Stromal cell of bone marrow (primary cell): ENCODE results near the gene CTDSP2.
"Not testable (repeated sequence)": the region's sequence is repeated elsewhere in the genome, so short reads cannot be mapped to it uniquely, and the experiment has no call there.

Experiments used
- DNase-seq: peaks from one replicate; pipeline ENCODE4 v3.0.0-alpha.2; 2012; ENCODE audit warnings: low read depth

The CTDSP2 gene

DNA sequence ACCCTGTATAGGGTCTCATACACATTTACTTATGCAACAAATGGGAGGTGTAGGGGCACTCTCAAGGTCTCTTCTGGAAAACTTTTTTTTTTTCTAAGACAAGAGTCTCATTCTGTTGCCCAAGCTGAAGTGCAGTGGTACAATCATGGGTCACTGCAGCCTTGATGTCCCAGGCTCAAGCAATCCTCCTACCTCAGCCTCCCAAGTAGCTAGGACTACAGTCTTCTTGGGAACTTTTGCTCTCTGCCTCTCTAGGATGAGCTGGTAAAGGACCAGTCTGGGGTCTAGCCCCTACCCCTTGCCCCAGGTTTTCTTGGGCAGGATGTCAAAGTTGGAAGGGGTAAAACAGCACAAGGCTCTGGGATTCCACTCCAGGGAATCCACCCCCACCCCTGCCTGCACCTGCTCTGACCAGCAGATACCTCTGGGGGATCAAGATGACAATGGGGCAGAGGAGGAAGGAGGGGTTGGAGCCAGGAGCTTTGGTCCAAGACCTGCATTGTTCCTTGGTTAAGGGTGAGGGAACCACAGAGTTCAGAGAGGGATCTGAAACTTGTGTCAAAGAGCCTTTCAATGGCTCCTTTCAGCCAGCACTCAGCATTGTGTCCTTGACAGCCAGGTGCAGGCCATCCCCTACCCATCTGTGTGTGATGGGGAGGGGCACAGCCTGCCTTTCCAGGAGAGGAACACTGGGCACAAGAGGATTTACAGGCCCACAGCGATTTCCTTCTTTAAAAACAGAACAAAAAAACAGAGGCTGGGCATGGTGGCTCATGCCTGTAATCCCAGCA lies 12.2 kb downstream of the CTDSP2 start:
- no peak for DNase-seq

DNA sequence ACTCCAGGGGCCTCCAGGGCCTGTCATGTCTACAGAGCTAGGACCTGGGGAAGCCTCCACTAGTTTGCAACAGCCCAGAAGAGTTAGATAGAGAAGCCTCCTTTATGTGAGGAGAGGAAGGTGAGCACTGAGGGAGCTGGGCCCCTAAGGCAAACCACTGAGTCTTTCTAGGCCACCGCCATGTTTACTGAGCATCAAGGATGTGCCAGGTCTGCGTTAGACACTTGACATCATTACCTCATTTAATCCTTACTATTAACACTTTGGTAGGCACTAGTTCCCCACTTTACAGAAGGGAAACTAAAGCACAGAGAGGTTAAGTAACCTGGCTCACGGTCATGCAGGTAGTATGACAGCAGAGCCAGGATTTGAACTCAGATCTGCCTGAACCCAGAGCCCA lies 12.9 kb downstream of the CTDSP2 start:
- DNase-seq, result no peak

DNA sequence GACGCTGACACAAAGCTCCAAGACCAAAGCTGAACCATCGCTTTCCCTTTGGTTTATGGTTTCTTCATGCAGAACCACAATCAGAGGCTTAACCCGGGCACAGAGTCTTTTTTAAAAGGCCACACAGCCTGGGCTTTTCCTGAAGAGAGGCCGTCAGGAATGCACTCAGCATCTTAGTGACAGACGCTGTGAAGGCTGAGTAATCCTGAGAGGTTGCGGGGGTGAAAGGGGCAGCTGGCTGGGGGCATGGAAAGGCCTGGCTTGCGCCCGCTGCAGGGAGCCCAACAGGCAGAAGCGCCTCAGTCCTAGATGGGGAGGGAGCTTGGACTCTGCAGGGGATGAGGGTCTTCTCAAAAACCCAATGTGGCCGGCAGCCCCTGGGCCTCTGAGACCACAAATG lies 13.6 kb downstream of the CTDSP2 start:
- DNase-seq, result no peak

DNA sequence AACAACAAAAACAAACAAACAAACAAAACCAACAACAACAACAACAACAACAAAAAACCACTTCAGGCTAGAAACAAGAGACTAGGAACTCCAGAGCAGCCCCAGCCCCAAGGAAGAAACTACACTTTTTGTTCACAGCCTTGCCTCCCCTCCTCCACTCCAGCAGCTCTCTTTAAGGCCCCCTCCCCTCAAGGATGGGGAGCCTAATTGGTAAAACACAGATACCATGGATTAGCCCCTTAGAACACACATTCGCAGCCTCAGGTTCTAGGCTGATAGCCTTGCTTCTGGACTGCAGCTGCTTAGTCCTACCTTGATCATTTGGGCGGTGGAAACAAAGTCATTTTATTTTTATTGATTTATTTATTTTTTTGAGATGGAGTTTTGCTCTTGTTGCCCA lies 16.1 kb downstream of the CTDSP2 start:
- DNase-seq, result no peak

DNA sequence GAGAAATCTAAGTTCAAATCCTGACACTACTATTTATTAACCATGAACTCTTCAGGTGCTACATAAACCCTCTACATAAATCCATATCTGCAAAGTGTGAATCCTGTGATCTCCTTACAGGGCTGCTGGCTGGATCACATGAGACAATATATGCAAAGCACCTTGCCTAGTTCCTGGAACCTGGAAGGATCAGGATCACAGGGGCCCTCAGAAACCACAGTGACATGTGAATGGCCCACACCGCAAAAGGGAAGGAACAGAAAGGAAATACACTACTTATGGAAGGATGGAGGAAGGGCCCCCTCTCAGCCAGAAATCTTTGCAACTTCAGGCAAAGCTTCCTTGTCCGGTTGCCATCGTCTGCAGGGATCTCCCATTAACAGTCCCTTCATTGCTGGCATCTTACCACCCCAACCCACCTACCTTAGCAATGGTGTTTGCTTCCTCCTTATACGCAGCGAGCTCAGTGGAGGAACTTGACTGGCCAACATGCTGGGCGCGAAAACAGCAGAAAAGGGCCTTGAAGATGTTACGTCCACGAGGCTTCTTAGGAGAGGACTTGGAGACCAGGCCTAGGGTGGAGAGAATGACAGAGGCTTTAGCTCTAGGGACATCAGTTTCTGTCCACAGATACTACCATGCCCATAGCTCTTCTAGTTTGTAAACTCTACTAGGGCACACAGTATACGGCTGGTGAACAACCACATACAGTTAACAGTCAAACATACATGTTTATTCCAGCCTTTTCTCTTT lies 17.3 kb downstream of the CTDSP2 start:
- DNase-seq, result no peak

DNA sequence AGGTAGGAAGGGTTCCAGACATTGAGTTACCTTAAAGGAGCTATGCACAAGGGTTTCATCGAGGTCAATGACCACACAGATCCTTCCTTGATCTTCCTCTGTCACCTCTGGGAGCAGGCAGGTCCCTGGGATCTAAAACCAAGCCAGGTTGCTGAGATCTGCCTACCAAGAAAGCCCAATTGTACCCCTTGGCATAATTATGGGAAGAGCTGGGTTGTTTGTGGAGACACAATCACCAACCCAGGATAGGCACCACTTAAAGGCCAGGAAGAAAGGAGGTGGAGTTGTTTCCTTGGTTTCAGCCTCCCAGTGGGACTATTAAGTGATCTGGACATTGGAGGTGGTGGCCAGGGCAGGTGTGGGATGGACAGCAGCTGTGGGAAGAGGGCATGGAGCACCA lies 19.6 kb downstream of the CTDSP2 start:
- no peak for DNase-seq

DNA sequence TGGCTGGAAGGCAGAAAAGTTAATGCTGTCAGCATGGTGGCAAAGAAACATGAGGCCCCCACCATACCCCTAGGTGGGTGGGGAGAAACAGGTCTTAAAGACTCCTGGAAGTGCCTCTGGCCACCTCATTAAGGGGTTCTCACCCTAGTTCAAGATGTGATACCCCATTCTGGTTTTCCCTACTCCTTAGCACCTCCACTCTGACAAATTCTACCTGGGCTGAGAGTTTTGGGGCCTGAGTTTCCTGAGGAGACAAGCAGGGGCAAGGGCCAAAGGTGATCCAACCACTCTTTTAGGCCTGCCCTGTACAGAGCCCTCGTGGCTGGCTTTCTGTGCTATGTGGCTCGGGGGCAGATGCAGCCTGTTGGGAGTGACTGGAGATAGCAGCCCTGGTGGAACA lies 20.1 kb downstream of the CTDSP2 start:
- no peak for DNase-seq

DNA sequence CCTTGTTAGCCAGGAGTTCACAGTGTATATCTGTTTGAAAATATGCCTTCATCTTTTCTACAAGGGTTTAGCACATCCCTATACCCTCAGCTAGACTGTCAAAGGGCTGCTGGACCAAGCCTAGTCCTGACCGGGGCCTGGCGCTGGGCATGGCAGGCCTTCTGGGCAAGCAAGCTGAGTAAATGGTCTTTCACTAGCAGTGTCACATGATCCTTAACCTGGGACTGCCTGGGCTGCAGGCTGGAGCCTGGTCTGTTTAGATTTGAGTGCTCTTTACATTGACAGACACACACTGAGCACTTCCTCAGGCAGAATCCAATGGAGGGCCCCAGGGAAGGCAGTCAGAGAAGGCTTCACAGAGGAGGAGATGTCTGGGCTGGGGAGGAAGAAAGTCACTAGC lies 21.1 kb downstream of the CTDSP2 start:
- no peak for DNase-seq

DNA sequence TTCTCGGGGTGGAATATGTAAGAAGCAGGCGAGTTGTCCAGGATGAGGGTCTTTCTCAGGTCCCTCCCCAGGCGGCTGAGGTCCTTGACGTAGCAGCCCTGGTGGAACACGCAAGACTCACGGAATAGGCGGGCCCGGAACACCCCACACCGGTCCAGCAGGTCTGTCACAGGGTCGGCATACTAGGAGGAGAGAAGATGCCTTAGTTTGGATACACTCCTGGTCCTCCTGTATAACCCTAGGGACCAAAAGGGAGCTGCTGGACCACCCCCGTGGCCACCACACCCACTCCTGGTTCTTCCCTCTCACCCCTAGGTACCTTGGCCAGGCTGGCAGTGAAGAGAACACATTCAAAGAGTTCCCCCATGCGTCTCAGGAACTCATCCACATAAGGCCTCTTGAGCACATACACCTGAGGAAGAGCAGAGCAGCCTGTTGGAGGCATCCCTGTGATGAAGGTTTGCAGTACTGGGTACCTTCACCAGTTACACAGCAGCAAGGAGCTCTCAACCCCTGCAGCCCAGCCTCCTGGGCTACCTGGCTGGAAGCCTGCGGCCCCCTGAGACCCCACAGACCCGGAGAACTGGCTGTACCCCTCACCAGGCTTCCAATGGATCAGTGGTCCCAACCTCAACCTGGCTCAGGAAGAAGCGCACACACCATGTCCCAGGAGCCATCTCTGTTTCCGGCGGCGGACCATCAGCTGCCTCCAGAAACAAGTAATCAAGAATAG lies 22.5 kb downstream of the CTDSP2 start:
- no peak for DNase-seq

DNA sequence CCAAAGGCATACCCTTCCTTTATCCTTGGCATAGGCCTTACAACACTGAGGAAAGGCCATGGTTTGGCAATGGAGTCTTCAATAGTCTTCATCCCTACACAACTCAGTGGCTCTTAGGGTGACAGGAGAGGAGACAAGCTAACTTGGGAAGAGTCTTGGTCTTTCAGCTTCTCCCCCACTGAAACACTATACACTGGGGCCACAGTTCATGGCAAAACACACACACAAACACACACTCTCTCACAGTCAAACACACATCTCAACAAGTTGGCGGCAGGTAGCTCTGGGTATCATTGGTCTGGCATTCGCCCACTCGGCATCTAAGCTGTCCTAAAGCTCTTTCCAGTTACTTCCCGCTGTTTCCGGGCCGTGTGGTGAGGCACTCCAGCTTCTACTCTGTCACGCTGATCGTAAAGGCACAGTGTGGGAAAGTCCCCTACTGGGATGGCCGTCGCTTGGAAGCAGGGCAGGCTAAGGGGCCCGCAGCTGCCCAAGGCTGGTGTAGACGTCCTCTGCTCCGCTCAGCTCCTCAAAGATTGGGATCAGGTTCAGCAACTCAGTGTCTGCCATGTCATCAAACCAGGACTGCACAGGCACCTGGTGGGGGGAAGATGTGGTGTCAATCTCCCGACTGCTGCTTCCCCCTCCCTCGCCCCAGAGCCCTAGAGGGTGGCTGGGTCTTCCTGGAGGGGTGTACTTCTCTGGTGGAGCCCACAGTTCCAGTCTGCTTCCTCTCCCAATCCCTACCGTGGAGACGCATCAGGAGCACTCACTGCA lies 23.2 kb downstream of the CTDSP2 start:
- no peak for DNase-seq

DNA sequence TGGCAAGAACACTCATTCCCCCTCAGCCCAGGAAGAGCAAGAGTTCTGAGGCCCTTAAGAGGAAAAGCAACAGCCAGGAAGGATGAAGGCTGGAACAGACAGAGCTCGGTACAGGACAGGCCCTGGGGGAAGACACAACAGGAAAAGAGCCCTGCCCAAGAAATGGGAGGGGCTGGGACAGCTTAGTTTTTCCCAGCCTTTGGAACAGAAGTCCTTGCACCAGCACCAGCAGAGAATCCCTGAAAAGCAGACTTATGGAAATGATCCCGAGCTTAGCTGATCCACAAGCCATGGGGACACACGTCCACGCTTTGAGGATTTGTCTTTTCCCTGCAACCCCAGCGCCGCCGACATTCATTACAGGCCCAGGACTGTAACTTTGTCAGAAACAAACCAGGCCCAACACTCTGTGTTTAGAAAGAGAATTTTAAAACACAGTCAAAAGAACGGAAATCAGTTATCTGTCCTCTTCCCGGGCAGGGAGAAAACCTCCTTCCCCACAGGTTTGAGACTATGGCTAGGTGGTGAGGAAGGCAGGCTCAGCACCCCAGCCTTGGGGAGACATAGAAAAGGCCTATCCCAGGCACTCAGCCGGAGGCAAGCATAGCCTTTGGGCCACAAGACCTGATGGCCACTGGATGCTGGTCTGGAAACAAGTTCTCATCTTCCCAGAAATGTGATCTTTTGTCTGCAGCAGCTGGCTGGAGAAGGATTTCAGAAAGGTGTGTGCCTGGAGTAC lies 24.0 kb downstream of the CTDSP2 start:
- no peak for DNase-seq

DNA sequence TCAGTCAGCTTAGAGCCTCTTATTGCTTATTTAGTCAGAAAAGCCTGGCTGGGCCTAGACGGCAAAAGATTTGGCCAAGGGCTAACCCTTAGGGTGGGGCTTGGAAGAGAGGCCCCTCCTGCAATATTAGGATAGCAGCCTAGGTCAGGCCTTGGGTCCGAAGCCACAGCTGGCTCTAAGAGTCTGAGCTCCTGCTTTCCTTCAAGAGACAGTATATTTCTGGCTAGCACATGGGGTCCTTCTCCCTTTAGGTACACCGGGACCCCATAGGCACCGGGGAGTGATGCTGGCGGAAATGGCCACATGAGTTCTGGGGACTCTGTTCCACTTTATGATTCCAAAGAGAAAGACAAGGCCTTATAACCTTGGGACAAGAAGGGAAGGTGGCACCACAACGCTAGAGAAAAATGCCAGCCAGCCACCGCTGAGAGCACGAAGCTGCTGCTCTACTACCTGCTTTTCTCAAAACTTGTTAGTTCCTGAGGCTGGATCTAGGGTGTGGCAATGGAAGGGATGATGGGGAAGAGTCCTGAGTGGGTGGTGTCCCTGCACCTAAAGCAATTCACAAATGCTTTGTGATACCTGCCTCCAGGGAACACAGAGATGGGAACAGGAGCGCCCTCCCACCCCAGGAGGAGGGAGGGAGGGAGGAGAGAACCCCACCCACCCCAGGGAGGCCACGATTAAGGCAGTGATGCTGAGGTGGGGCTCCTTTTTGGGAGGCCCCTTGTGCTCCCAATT lies 24.9 kb downstream of the CTDSP2 start:
- no peak for DNase-seq

DNA sequence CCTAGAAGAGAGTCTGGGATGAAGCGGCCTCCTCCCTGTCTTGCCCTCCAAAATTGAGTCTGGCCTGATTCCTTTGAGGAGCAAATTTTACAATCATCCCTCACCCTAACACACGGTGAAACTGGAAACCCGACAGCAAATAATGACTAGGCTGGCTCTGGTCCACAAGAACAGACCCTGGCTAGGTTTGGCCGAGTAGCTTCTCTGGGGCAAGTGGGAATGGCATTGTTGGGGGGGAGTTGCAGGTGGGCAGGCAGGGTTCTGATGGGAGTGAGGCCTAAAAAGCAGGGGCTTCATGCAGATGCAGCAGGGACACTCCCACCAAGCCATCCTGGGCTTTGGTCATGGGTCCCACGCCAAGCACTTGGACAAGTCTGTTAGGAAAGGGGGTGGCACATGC lies 25.5 kb downstream of the CTDSP2 start:
- DNase-seq, result not testable (repeated sequence)

DNA sequence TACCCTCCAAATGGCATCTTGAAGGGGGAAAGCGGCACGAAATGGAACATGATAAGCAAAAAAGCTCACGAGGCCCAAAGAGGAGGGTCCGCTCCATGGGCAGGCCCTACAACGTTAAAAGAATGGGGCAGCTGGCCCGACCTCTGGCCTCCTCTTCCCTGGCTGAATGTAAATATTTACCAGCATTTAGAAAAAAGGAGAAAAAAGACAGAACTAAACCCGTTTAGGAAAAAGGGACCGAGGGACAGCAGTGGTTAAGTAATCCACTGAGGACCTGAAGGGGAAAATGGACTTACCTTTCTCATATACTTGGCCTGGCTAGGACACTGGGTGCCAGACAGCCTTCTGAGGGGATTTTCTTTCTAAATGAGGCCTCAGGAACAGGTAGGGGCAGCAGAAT lies 26.4 kb downstream of the CTDSP2 start:
- not testable (repeated sequence) for DNase-seq

DNA sequence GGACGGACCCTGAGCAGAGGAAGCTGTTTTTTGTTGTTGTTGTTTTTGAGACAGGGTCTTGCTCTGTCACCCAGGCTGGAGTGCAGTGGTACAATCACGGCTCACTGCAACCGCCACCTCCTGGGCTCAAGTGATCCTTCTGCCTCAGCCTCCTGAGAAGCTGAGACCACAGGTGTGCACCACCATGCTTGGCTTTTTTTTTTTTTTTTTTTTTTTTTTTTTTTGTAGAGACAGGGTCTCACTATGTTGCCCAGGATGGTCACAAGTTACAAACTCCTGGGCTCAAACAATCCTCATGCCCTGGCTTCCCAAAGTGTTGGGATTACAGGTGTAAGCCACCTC lies 28.6 kb downstream of the CTDSP2 start:
- DNase-seq, result not testable (repeated sequence)

DNA sequence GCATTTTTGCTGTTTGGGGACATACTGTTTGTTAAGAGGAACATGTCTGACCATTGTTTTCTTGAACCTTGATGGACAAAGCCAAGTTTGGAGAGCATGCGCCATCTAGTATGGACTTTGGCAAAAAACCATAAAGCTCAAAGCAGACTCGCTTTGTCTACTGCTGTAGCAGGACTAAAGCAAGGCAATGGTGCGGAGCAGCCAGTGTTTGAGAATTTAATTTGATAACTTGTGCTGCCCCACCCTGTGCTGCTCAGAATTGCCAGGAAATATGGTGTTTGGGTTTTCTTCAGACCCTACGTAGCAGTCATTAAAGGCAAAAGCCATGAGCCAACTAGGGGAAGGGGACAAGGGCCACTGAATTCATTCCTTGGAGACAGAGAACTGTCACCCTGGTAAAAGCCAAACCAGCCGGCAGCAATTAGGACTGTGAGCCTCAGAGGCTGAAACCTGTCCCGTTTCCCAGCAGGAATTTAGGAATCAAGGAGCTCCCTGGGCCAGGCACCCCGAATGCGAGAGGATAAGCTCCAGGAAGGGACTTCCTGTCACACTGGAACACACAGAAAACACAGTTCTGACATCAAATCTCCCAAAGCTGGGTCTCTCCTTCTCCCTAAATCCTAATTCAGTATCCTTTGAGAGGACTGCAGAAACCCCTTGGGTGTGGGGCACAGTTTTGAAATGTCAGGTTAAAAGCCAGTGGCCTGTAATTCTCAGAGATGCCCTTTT lies 29.1 kb downstream of the CTDSP2 start:
- no peak for DNase-seq

DNA sequence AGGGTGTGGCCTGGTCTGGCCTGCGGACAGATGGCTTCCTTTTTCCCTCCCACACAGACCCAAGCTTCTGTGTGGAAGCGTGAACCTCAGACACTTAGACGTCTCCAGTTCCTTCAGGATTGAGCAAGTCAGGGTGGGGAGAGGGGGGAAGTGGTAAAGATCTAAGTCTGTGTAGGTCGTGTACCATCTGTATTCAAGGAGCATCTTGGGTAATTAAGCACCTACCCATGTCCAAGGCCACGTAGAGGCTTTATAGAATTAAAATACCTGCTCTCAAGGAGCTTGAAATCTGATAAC lies 29.7 kb downstream of the CTDSP2 start:
- DNase-seq, result no peak

DNA sequence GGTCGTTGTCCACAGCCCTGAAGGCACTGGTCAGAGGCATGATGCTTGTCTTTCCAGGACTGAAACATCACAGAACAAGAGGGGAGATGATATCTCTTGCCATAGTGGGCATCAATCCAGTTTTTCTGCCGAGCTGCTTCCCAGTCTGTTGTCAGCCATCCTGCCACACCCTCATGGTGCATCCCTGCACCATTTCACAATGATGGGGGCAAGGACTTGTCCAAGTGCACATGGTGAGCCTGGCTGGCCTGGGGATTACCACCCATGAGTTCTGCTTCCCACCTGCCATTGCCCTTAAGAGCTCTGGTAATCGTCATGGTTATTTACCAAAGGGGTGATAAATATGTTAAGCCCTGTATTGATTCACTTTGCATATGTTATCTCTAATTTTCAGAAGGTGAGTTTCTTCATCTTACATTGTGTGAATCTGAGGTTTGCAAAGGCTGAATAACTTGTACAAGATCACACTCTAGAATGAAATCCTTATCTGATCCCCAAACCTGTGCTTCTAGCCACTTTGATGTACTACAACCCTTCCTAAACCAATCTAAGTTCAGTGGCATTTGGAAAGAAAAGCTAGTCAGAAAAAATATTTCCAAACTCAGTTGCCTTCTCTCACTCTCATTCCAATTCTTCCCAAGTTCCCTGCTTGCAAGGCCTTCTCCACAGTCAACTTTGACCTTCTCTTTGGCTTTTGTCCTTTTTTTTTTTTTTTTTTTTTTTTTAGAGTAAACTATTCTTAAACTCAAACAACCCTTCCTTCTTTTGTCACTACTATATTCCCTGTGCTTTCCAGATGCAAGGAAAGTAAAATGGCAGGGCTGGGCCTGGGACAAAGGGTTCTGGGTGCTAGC lies 30.3 kb downstream of the CTDSP2 start:
- DNase-seq, result no peak
